ENCODE data around the gene F5. TPM values are rescaled to one million over a fixed set of nuclear protein-coding genes. Genes with fewer than 3 reads are reported as not detected.
A peak's percentile ranks its signal among the peaks of the same experiment; 100 is the strongest.

Gene F5
- total RNA-seq, 1 experiment from 2014 or later = not detected

GRCh38 chr1:169517558-169518186, 68.6 kb downstream of the F5 start:
- intact Hi-C loops (cut with micrococcal nuclease; ENCODE audit: unreplicated experiment) = no loop called here

GRCh38 chr1:169515641-169516040, 70.6 kb downstream of the F5 start:
- H3K9me3 ChIP-seq (ENCODE audit: low read depth, low read length, poor library complexity, severe bottlenecking) = no peaks in the 10 kb centered on the region
- no peaks in the 10 kb centered on the region for H3K27me3 ChIP-seq (replicated peaks; ENCODE audit: insufficient read depth, low read depth, low read length, poor library complexity)
- TF ChIP-seq EZH2 (IDR thresholded peaks at IDR 0.05; ENCODE audit: borderline replicate concordance, low read depth, low read length, poor library complexity, severe bottlenecking) (no peak), CTCF (conservative IDR thresholded peaks at IDR 0.05; ENCODE audit: low read depth, low read length) (no peak)
- DNase-seq (ENCODE audit: low spot score) = peak; percentile 19
- H3K4me3 ChIP-seq (ENCODE audit: low read depth, low read length, poor library complexity, severe bottlenecking) = no peak overlapping the region
- H3K36me3 ChIP-seq (ENCODE audit: insufficient read depth, low read length, poor library complexity, severe bottlenecking) = no peaks in the 10 kb centered on the region
- intact Hi-C loops (cut with micrococcal nuclease; ENCODE audit: unreplicated experiment) = no loop called here
- H3K27ac ChIP-seq (ENCODE audit: low read depth, low read length, poor library complexity, severe bottlenecking) = no peak overlapping the region
- H3K4me1 ChIP-seq (ENCODE audit: insufficient read depth, low read length, poor library complexity, severe bottlenecking) = peaks cover 21% of the 10 kb centered on the region
- ChIA-PET CTCF (no interaction called here), POLR2A (ENCODE audit: low non-redundant PET) (no interaction called here)
- BruUV-seq (replicated peaks) = no TSS peak

More at GRCh38 chr1:169517558-169518186, 68.6 kb downstream of the F5 start:
- Histone ChIP-seq H3K27ac (ENCODE audit: low read depth, low read length, poor library complexity, severe bottlenecking) (no peak overlapping the region), H3K4me1 (ENCODE audit: insufficient read depth, low read length, poor library complexity, severe bottlenecking) (peaks cover 21% of the 10 kb centered on the region), H3K4me3 (ENCODE audit: low read depth, low read length, poor library complexity, severe bottlenecking) (no peak overlapping the region), H3K36me3 (ENCODE audit: insufficient read depth, low read length, poor library complexity, severe bottlenecking) (no peaks in the 10 kb centered on the region), H3K27me3 (replicated peaks; ENCODE audit: insufficient read depth, low read depth, low read length, poor library complexity) (no peaks in the 10 kb centered on the region), H3K9me3 (ENCODE audit: low read depth, low read length, poor library complexity, severe bottlenecking) (no peaks in the 10 kb centered on the region)
- no TSS peak for BruUV-seq (replicated peaks)
- DNase-seq (ENCODE audit: low spot score) = no peak
- CTCF ChIA-PET = no interaction called here
- TF ChIP-seq EZH2 (IDR thresholded peaks at IDR 0.05; ENCODE audit: borderline replicate concordance, low read depth, low read length, poor library complexity, severe bottlenecking) = no peak
- no peak for TF ChIP-seq CTCF (conservative IDR thresholded peaks at IDR 0.05; ENCODE audit: low read depth, low read length)
- POLR2A ChIA-PET (ENCODE audit: low non-redundant PET) = no interaction called here

- intact Hi-C loops (cut with micrococcal nuclease; ENCODE audit: unreplicated experiment) = no loop called here
- Histone ChIP-seq H3K4me1 (ENCODE audit: insufficient read depth, low read length, poor library complexity, severe bottlenecking) (peaks cover 21% of the 10 kb centered on the region), H3K27ac (ENCODE audit: low read depth, low read length, poor library complexity, severe bottlenecking) (no peak overlapping the region), H3K4me3 (ENCODE audit: low read depth, low read length, poor library complexity, severe bottlenecking) (no peak overlapping the region), H3K9me3 (ENCODE audit: low read depth, low read length, poor library complexity, severe bottlenecking) (no peaks in the 10 kb centered on the region), H3K36me3 (ENCODE audit: insufficient read depth, low read length, poor library complexity, severe bottlenecking) (no peaks in the 10 kb centered on the region), H3K27me3 (replicated peaks; ENCODE audit: insufficient read depth, low read depth, low read length, poor library complexity) (no peaks in the 10 kb centered on the region)
- ChIA-PET CTCF (no interaction called here), POLR2A (ENCODE audit: low non-redundant PET) (no interaction called here)
- DNase-seq (ENCODE audit: low spot score) = peak; percentile 10
- no TSS peak for BruUV-seq (replicated peaks)
- TF ChIP-seq CTCF (conservative IDR thresholded peaks at IDR 0.05; ENCODE audit: low read depth, low read length) (no peak), EZH2 (IDR thresholded peaks at IDR 0.05; ENCODE audit: borderline replicate concordance, low read depth, low read length, poor library complexity, severe bottlenecking) (no peak)
Measured at GRCh38 chr1:169514566-169515270, 71.6 kb downstream of the F5 start.

Data from A673 (cell line).